Eye (tissue), 1 donor: Measurements from ENCODE around the gene FAM50A.
"Not testable (repeated sequence)": the region's sequence is repeated elsewhere in the genome, so short reads cannot be mapped to it uniquely, and the experiment has no call there.

Source experiments
- DNase-seq: peaks from one replicate; pipeline ENCODE4 v3.0.0-alpha.2; 2015

Gene FAM50A, protein sequence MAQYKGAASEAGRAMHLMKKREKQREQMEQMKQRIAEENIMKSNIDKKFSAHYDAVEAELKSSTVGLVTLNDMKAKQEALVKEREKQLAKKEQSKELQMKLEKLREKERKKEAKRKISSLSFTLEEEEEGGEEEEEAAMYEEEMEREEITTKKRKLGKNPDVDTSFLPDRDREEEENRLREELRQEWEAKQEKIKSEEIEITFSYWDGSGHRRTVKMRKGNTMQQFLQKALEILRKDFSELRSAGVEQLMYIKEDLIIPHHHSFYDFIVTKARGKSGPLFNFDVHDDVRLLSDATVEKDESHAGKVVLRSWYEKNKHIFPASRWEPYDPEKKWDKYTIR

GRCh38 chrX:154443992-154444754, at the start of gene FAM50A:
TSS of gene FAM50A (plus strand) at chrX:154444141. CDS start at chrX:154444236, 95 bp downstream.
- peak; percentile 78 for DNase-seq

- DNase-seq, result not testable (repeated sequence)
Measured at GRCh38 chrX:154396363-154396762, 47.6 kb upstream of the FAM50A start.

DNA sequence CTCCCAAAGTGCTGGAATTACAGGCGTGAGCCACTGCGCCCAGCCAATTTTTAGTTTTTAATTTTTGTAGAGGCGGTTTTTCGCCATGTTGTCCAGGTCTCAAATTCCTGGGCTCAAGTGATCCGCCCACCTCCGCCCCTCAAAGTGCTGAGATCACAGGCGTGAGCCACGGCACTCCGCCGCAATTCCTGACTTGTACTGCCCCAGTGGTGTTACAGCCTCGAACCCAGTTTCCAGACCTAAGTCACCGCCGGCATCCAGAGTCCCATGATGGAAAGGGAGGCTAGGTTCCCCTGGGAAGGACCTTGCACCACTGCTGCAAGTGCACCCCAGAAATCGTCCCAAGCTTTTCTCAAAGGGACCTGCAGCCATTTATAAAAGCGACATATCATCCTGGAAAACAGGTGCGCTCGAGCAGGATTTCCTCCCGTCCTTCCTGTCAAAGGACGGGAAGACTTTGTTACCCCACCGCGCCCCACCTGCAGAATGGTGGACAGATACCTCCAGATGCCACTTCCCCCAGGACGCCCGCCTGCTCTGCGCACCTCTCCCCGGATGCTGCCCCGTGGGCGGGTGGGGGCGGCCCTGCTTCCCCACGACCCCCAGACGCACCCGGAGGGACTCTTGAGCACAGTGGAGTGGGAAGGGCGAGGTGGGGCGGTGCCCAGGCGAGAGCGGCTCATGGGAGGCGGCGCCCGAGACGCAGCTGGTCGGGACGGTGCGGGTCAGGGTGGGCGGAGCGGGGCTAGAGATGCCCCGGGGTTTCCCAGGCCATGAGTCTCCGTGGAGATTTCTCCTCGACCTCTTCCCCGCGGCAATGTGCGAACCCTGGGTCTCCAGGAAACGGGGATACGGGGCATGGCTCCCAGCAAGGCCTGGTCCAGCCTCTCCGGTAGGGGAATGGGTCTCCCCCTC, 46.7 kb upstream of the FAM50A start:
- peak; percentile 87 for DNase-seq

GRCh38 chrX:154397888-154398667, 45.9 kb upstream of the FAM50A start, which contains the start of gene RPL10:
TSS of gene RPL10 (plus strand) at chrX:154398377. CDS start at chrX:154398520, 143 bp downstream.
- peak; percentile 96 for DNase-seq

GRCh38 chrX:154398668-154399526, 45.0 kb upstream of the FAM50A start:
- peak; percentile 94 for DNase-seq

DNA sequence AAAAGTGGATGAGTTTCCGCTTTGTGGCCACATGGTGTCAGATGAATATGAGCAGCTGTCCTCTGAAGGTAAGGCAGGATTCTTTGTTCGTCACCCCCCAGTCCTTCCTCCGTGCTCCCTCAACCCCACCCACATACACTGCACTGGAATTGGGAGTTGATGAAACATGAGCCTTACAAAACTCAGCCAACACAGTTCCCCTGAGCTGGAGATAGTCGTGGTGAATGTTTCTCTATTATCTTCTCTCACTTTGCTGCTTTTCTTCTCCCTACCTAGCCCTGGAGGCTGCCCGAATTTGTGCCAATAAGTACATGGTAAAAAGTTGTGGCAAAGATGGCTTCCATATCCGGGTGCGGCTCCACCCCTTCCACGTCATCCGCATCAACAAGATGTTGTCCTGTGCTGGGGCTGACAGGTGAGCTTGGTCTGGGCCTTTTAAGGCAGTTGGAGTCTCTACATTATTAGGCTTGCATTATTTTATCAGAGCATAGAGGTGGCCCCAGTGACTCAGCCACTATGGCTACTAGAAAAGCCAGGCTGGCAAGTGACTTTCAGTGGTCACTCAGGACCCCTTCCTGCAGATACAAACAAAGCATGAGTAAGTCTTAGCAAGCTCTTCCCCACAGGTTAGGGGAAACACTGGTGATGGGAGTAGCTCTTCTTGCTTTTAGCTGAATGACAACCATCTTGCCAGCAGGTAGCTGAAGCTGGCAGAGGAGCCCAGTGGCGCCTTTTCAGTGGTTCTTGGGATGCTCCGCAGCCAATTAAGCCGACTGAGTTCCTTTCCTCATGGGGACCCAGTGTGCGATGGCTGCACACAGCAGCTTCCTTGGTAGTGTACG, 44.2 kb upstream of the FAM50A start:
- no peak for DNase-seq

DNA sequence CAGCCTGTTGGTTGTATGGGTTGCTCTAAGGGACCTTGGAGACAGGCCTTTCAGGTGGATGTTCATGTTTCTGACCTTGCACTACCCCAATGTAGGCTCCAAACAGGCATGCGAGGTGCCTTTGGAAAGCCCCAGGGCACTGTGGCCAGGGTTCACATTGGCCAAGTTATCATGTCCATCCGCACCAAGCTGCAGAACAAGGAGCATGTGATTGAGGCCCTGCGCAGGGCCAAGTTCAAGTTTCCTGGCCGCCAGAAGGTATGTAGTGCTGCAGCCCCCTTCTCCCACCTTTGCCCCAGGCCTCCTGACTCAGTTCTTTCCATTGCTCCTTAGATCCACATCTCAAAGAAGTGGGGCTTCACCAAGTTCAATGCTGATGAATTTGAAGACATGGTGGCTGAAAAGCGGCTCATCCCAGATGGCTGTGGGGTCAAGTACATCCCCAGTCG, 43.5 kb upstream of the FAM50A start:
- DNase-seq, result not testable (repeated sequence)

DNA sequence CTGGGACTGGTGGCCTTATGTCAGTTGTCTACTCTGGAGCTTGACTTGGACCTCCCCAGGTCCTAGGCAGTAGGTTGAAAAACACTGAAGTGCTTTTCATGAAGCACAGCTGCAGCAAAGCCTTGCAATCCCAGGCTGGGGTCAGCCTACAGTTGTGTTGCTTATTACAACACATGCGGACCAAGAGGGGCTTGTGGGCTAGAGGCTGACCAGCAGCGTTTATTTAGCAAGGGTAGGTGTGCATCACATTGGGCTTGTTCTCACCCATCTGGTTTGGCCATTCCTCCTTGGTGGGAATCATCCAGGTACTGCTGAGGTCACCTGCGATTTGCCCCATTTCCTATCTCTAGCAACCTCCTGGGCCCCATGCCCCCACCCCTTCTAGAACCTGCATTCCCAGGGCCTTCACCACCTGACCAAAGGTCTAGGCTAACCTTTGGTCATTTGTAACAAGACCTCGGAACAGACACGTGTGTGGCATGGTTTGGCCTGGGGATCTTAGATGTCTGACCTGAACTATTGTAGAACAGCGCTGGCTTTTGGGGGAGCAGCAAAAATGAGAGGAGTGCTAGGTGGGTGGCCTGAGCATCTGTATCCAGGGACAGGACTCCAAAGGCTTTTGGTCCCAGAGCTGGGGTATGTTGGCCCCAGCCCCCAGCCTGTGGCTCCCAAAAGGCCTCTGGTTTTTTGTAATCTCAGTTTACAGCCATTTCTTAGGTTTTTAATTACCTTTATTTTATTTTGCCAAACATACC, 42.7 kb upstream of the FAM50A start:
- no peak for DNase-seq

GRCh38 chrX:154401918-154402621, 41.9 kb upstream of the FAM50A start:
- DNase-seq, result no peak

GRCh38 chrX:154402622-154403127, 41.3 kb upstream of the FAM50A start:
- no peak for DNase-seq

DNA sequence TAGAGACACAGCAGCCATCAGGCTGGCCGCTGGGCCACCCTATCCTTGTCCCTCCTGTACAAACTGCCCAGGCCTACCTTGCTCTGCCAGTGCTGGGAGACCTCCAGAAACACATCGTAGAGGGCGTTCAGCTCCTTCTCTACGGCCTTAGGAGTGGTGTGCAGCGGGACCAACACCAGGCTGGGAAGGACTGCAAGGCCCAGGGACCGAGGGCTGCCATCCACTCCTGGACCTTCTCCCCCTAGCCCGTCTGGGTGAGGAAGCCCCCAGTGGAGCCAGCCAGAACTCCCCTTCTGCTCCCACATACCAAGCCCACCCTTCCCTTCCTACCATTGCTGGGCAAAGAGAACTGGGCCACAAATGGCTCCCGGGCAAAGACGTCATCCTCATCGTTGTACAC, 40.7 kb upstream of the FAM50A start:
- no peak for DNase-seq

- DNase-seq, result no peak
Measured at GRCh38 chrX:154403858-154404257, 40.1 kb upstream of the FAM50A start.

GRCh38 chrX:154404625-154405192, 39.2 kb upstream of the FAM50A start:
- DNase-seq, result no peak

DNA sequence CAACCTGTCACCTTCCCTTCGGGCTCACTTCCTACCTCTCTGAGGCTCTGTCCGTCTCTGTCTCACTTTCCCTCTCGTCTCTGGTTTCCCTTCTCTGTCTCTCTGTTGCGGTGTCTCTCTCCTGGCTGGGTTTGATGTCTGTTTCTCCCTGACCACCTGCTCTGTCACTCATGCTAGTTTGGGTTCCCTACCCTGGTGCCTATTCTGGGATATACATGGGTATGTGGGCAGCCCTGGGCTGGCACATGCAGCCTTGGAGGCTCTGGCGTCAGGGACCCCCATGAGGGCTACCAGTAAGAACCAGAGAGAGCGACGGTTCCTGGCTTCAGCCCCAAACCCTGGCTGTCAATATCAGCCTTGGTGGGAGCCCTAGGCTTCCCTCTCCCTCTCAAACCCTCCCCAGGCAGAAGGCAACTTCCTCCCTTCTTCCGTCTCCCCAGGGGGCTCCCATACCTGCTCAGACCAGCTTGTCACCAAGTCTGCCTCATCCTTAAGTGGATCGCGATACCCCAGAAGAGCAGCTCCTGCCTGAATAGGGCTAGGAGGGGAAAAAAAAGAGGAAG, 35.2 kb upstream of the FAM50A start:
- DNase-seq, result no peak

GRCh38 chrX:154409222-154409871, 34.6 kb upstream of the FAM50A start, which contains the start of gene DNASE1L1:
TSS of gene DNASE1L1 (minus strand) at chrX:154409254. CDS start at chrX:154405568, 3,686 bp downstream.
- DNase-seq, result no peak

GRCh38 chrX:154411981-154412340, 32.0 kb upstream of the FAM50A start:
- peak; percentile 69 for DNase-seq

- no peak for DNase-seq
Measured at GRCh38 chrX:154412468-154412867, 31.5 kb upstream of the FAM50A start.
